NCI-H446 treated with DMSO at 0.1 percent for 48 hours (cell line): ENCODE measurements around the gene NPDC1.
A peak's percentile ranks its signal among the peaks of the same experiment; 100 is the strongest.
"Not testable (repeated sequence)": the region's sequence is repeated elsewhere in the genome, so short reads cannot be mapped to it uniquely, and the experiment has no call there.

Source experiments
- DNase-seq: peaks from one replicate; lab custom pipeline; 2025; lab: John Stamatoyannopoulos, UW

The NPDC1 gene

GRCh38 chr9:137075275-137075775, 29.3 kb upstream of the NPDC1 start:
- no peak for DNase-seq

- DNase-seq = no peak
Observed at GRCh38 chr9:137074657-137075274, 28.8 kb upstream of the NPDC1 start.

GRCh38 chr9:137073992-137074399, 28.0 kb upstream of the NPDC1 start:
- no peak for DNase-seq

- no peak for DNase-seq
Observed at GRCh38 chr9:137071282-137071681, 25.3 kb upstream of the NPDC1 start.

GRCh38 chr9:137070906-137071275, 24.9 kb upstream of the NPDC1 start:
- DNase-seq = no peak

GRCh38 chr9:137070201-137070905, 24.4 kb upstream of the NPDC1 start, which contains the start of gene SAPCD2:
Gene SAPCD2 (minus strand): TSS chr9:137070557. CDS start chr9:137070460, 97 bp downstream.
- DNase-seq = peak; percentile 70

- no peak for DNase-seq
Observed at GRCh38 chr9:137069508-137070091, 23.6 kb upstream of the NPDC1 start.

- no peak for DNase-seq
Observed at GRCh38 chr9:137068539-137069507, 22.8 kb upstream of the NPDC1 start.

- DNase-seq = peak; percentile 37
Observed at GRCh38 chr9:137067860-137068538, 22.0 kb upstream of the NPDC1 start.

GRCh38 chr9:137066096-137066861, 20.3 kb upstream of the NPDC1 start:
- no peak for DNase-seq

GRCh38 chr9:137065336-137065967, 19.5 kb upstream of the NPDC1 start:
- no peak for DNase-seq

GRCh38 chr9:137064880-137065164, 18.8 kb upstream of the NPDC1 start:
- DNase-seq = no peak

- DNase-seq = no peak
Observed at GRCh38 chr9:137064027-137064879, 18.3 kb upstream of the NPDC1 start.

- no peak for DNase-seq
Observed at GRCh38 chr9:137063311-137064026, 17.5 kb upstream of the NPDC1 start.

- not testable (repeated sequence) for DNase-seq
Observed at GRCh38 chr9:137062798-137063197, 16.8 kb upstream of the NPDC1 start.

- DNase-seq = no peak
Observed at GRCh38 chr9:137062384-137062783, 16.4 kb upstream of the NPDC1 start.

GRCh38 chr9:137058521-137059234, 12.7 kb upstream of the NPDC1 start:
- no peak for DNase-seq

- peak; percentile 61 for DNase-seq
Observed at GRCh38 chr9:137057545-137057944, 11.6 kb upstream of the NPDC1 start.
